ENCODE measurements around the gene CT47A1. TPM values are rescaled to one million over a fixed set of nuclear protein-coding genes. Genes with fewer than 3 reads are reported as not detected.

The CT47A1 gene
- total RNA-seq, 4 donors from 2014 or later: not detected

DNA sequence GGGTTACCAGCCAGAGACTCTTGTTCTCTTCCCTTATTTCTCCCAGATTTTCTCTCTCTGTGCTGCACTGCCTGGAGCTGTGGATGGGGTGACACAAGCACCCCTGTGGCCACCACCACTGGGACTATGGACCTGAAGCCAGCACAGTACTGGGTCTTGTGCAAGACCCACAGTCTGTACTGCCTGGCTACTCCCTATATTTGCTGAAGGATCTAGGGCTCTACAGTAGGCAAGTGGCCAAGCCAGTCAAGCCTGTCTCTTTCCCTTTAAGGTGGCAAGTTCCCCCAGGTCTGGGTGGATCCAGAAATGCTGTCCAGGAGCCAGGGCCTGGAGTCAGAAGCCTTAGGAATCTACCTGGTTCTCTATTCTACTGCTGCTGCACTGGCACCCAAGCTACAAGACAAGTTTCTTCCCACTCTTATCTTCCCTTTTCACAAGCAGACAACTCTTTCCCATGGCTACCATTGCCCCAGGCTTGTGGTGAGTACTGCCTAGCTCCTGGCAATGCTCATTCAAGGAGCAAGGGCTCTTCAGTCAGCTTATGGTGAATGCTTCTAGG, 28.4 kb upstream of the CT47A1 start:
- no peaks in the 10 kb centered on the region for H3K36me3 ChIP-seq
- no peaks in the 10 kb centered on the region for H3K27me3 ChIP-seq
- H3K4me1 ChIP-seq: no peaks in the 10 kb centered on the region
- ATAC-seq (no peak), DNase-seq (no peak)
- H3K4me3 ChIP-seq: no peak overlapping the region
- intact Hi-C loops (cut with DNase I; ENCODE audit: low total_unique reads): no loop called here
- TF ChIP-seq POLR2A (IDR thresholded peaks at IDR 0.05): no peak
- TF ChIP-seq, protein P1, sequence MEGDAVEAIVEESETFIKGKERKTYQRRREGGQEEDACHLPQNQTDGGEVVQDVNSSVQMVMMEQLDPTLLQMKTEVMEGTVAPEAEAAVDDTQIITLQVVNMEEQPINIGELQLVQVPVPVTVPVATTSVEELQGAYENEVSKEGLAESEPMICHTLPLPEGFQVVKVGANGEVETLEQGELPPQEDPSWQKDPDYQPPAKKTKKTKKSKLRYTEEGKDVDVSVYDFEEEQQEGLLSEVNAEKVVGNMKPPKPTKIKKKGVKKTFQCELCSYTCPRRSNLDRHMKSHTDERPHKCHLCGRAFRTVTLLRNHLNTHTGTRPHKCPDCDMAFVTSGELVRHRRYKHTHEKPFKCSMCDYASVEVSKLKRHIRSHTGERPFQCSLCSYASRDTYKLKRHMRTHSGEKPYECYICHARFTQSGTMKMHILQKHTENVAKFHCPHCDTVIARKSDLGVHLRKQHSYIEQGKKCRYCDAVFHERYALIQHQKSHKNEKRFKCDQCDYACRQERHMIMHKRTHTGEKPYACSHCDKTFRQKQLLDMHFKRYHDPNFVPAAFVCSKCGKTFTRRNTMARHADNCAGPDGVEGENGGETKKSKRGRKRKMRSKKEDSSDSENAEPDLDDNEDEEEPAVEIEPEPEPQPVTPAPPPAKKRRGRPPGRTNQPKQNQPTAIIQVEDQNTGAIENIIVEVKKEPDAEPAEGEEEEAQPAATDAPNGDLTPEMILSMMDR (IDR thresholded peaks at IDR 0.05 in 4 of 5, conservative IDR thresholded peaks at IDR 0.05 in 1 of 5): no peak
- no peak overlapping the region for H3K27ac ChIP-seq
- H3K9me3 ChIP-seq: no peaks in the 10 kb centered on the region
- in situ Hi-C loops (cut with MboI; ENCODE audit: low sequenced_read_pairs in 4 of 4): no loop called here

DNA sequence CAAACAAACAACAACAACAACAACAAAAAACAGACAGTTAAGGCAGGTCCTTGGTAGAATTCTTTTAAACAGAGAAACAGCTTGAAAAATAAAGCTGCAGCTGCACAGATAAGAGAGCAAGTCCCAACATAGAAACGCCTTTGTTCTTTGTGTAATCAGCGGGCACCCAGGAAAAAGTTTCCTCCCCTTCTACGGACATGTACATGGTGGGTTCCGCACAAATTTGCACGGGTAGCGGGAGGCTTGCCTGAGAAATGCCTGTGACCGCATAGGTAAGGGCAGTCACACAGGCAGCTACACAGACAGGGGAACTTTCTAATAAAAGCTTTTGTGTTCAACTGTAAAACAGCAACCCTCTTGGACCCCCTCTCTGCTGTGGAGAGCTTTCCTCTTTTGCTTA, 25.7 kb upstream of the CT47A1 start:
- no peak for ATAC-seq
- TF ChIP-seq POLR2A (IDR thresholded peaks at IDR 0.05): no peak
- TF ChIP-seq, protein P1 (IDR thresholded peaks at IDR 0.05 in 4 of 5, conservative IDR thresholded peaks at IDR 0.05 in 1 of 5): no peak
- Histone ChIP-seq H3K9me3 (no peaks in the 10 kb centered on the region), H3K27me3 (no peaks in the 10 kb centered on the region), H3K4me3 (no peak overlapping the region), H3K36me3 (no peaks in the 10 kb centered on the region), H3K27ac (no peak overlapping the region), H3K4me1 (no peaks in the 10 kb centered on the region)
- in situ Hi-C loops (cut with MboI; ENCODE audit: low sequenced_read_pairs in 4 of 4): no loop called here
- no peak for DNase-seq
- intact Hi-C loops (cut with DNase I; ENCODE audit: low total_unique reads): no loop called here

DNA sequence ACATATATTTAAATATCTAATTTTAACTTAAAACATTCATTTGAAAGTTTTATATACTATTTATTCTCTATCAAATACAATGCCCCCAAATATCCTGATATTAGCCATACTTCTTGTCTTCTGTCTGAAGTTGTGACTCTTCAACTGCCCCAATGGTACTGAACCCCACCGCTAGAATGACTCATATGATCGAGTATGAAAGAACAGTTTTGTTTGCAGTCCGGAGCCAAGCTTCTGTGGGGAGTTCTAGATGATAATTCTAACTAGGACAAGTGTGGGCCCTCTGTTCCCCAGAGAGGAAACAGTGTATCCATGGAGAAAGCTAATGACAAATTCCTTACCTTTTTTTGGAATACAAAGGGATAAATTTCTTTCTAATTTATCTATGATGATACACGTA, 24.7 kb upstream of the CT47A1 start:
- H3K9me3 ChIP-seq: no peaks in the 10 kb centered on the region
- intact Hi-C loops (cut with DNase I; ENCODE audit: low total_unique reads) (no loop called here), in situ Hi-C loops (cut with MboI; ENCODE audit: low sequenced_read_pairs in 4 of 4) (no loop called here)
- TF ChIP-seq, protein P1 (IDR thresholded peaks at IDR 0.05 in 4 of 5, conservative IDR thresholded peaks at IDR 0.05 in 1 of 5): no peak
- H3K4me3 ChIP-seq: no peak overlapping the region
- DNase-seq: no peak
- H3K27me3 ChIP-seq: no peaks in the 10 kb centered on the region
- no peaks in the 10 kb centered on the region for H3K4me1 ChIP-seq
- H3K36me3 ChIP-seq: no peaks in the 10 kb centered on the region
- ATAC-seq: no peak
- H3K27ac ChIP-seq: no peak overlapping the region

DNA sequence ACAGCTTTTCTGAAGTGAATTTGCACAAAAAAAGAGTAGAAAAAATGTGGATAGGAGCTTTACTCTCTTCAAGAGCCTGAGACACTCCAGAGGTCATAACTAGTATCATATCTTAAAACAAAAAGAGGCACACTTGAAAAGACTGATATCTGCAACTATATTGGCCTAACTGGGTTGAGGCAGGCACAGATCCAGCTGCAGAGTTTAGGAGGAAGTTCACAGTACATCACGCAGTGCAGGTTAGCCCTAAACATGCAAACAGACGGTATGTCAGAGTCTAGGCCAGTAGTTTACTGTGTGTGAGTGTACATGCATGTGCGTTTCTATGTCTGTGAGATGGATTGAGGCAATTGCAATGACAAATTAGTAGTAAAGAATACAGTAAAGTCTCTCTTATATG, 24.2 kb upstream of the CT47A1 start:
- DNase-seq: no peak
- H3K36me3 ChIP-seq: no peaks in the 10 kb centered on the region
- H3K27ac ChIP-seq: no peak overlapping the region
- intact Hi-C loops (cut with DNase I; ENCODE audit: low total_unique reads) (no loop called here), in situ Hi-C loops (cut with MboI; ENCODE audit: low sequenced_read_pairs in 4 of 4) (no loop called here)
- H3K9me3 ChIP-seq: no peaks in the 10 kb centered on the region
- H3K4me3 ChIP-seq: no peak overlapping the region
- TF ChIP-seq, protein P1 (IDR thresholded peaks at IDR 0.05 in 4 of 5, conservative IDR thresholded peaks at IDR 0.05 in 1 of 5): no peak
- no peak for TF ChIP-seq POLR2A (IDR thresholded peaks at IDR 0.05)
- H3K27me3 ChIP-seq: no peaks in the 10 kb centered on the region
- no peaks in the 10 kb centered on the region for H3K4me1 ChIP-seq
- ATAC-seq: no peak

DNA sequence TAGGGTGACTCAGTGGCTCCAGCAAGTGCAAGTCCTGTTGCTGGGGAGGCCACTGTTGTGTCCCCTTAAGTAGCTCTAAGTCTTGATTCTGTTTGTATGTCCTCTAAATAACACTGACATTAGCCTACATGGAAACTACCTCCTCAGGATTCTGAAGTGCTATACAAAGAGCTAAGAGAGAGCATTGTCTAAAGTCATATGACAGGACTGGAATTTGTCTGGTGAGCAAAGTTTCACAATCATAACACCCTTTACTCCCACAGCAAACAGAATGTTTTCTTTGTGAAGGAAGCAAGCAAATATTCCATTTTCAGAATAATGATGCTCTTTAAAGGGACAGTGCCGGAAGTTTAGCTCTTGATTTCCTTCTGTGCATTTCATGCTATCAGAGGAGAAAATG, 23.4 kb upstream of the CT47A1 start:
- H3K27me3 ChIP-seq: no peaks in the 10 kb centered on the region
- no peaks in the 10 kb centered on the region for H3K9me3 ChIP-seq
- H3K4me3 ChIP-seq: no peak overlapping the region
- TF ChIP-seq POLR2A (IDR thresholded peaks at IDR 0.05): no peak
- TF ChIP-seq, protein P1 (IDR thresholded peaks at IDR 0.05 in 4 of 5, conservative IDR thresholded peaks at IDR 0.05 in 1 of 5): no peak
- ATAC-seq (no peak), DNase-seq (no peak)
- no peaks in the 10 kb centered on the region for H3K36me3 ChIP-seq
- H3K27ac ChIP-seq: no peak overlapping the region
- intact Hi-C loops (cut with DNase I; ENCODE audit: low total_unique reads) (no loop called here), in situ Hi-C loops (cut with MboI; ENCODE audit: low sequenced_read_pairs in 4 of 4) (no loop called here)
- H3K4me1 ChIP-seq: no peaks in the 10 kb centered on the region
